Lower leg skin (tissue), 4 donors: ENCODE data around the gene TTC39C. TPM values are rescaled to one million over a fixed set of nuclear protein-coding genes. Genes with fewer than 3 reads are reported as not detected.

Source experiments
- DNase-seq, 2 donors: peaks; one replicate each; pipeline ENCODE4 v3.0.0-alpha.2; 2019; ENCODE audit warnings: low spot score in 2 of 2
- H3K4me3 ChIP-seq: fragments of 200-600 bp; sonication (generic); 2 replicates; pipeline ENCODE4 v1.5.1; 2017; ENCODE audit warnings: mild to moderate bottlenecking, low read depth; ENCODE audit not compliant: poor library complexity, severe bottlenecking
- POLR2A ChIP-seq, 2 donors: fragments of 450-650 bp; IDR thresholded peaks; one replicate each; pipeline ENCODE4 v1.6.1; 2016 to 2017; ENCODE audit warnings: antibody characterized with exemption in 2 of 2, mild to moderate bottlenecking in 1 of 2, moderate library complexity in 1 of 2
- WGBS, 2 donors: methylation state at CpG; one replicate each; pipeline ENCODE4 v1.1.5; 2018; 5-methylcytosine and 5-hydroxymethylcytosine counted together
- intact Hi-C: fragments of 100-400 bp; cut with DNase I; formaldehyde crosslinking; loops from one replicate; pipeline ENCODE4 v1.15.0; 2023; ENCODE audit warnings: low total_unique reads
- total RNA-seq, 4 donors: library from RNA; depleted of rRNA; stranded (reverse); fragments of >200 nt; gene quantifications; one replicate each; pipeline ENCODE4 v1.1.0, GENCODE V29; 2016
- TF ChIP-seq, protein P1 (sequence below), 3 donors: fragments of 450-650 bp; IDR thresholded peaks; one replicate each; pipeline ENCODE4 v1.5.1; 2016; ENCODE audit warnings: antibody characterized with exemption in 3 of 3, mild to moderate bottlenecking in 3 of 3, moderate library complexity in 2 of 3

TTC39C gene
- total RNA-seq, 4 donors from 2014 or later: 66.6 to 96.7 (median 82.1) TPM

DNA sequence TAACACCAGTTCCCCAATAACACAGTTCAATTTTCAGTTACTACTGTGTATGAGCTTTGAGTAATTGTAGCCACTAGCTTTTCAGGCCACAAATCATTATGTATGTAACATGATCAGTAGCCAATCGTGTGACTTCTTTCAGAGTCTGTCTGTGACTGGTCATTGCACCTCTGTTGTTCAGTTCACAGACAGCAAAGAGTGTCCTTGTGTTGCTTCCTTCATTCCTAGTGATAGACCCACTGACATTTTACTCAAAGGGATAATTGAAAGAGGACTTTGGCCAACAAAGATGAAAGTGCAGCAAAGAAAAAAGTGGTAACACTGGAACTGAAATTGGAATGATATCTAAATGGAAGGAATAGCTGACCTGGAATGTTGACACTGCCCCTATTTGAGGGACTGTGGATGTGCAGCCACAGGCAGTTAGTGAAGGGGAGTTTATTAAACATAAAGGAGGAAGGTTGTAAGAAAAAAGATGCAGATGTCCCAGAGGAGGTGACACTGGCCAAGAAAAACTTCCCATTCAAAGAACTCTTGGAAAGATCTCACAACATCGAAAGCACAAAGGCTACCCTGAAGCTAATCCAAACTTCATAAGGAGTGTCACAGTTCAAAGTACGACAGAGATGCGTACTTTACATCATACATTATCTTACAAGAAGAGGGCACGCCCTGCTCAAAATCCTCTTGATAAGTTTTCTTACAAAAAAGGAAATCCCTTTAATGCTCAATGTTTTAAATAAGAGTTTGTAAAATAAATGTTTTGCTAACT lies 19.3 kb downstream of the TTC39C start:
- 70 to 72% methylated on average over 5 of the region's 5 CpGs for WGBS, 2 donors
- intact Hi-C loops: no loop called here
- H3K4me3 ChIP-seq: no peak overlapping the region
- no peak for DNase-seq
- TF ChIP-seq POLR2A (IDR thresholded peaks at IDR 0.05): no peak
- TF ChIP-seq, protein P1, sequence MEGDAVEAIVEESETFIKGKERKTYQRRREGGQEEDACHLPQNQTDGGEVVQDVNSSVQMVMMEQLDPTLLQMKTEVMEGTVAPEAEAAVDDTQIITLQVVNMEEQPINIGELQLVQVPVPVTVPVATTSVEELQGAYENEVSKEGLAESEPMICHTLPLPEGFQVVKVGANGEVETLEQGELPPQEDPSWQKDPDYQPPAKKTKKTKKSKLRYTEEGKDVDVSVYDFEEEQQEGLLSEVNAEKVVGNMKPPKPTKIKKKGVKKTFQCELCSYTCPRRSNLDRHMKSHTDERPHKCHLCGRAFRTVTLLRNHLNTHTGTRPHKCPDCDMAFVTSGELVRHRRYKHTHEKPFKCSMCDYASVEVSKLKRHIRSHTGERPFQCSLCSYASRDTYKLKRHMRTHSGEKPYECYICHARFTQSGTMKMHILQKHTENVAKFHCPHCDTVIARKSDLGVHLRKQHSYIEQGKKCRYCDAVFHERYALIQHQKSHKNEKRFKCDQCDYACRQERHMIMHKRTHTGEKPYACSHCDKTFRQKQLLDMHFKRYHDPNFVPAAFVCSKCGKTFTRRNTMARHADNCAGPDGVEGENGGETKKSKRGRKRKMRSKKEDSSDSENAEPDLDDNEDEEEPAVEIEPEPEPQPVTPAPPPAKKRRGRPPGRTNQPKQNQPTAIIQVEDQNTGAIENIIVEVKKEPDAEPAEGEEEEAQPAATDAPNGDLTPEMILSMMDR (IDR thresholded peaks at IDR 0.05): no peak

DNA sequence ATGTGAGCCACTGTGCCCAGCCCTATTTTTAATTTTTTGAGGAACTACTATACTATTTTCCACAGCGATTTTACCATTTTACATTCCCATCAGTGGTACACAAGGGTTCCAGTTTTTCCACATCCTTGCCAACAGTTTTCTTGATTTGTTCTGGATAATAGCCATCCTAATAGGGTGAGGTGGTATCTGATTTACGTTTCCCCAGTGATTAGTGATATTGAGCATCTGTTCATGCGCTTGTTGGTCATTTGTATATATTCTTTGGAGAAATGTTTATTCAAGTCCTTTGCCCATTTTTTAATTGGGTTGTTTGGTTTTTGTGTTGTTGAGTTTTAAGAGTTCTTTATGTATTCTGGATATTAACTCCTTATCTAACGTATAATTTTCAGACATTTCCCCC lies 20.8 kb downstream of the TTC39C start:
- intact Hi-C loops: no loop called here
- TF ChIP-seq, protein P1 (IDR thresholded peaks at IDR 0.05): no peak
- TF ChIP-seq POLR2A (IDR thresholded peaks at IDR 0.05): no peak
- WGBS, 2 donors: 89 to 96% methylated on average over 4 of the region's 4 CpGs
- DNase-seq: no peak
- H3K4me3 ChIP-seq: no peak overlapping the region

DNA sequence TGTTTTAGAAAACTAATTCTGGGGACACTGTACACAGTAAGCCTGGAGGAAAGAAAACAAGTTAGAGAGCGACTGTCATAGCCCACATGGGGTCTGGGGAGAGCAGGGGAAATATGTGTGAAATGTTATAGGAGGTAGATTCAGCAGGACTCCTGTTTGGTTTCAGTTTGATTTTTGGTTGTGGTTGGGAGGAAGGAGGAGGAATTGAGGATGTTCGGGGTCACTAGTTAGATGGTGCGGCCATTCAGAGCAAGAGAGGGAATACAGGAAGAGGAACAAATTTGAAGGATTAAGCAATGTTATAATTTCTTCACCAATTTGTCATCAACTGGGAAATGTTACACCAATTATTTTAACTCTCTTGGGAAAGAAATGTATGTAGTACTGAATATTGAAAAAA lies 25.1 kb downstream of the TTC39C start:
- intact Hi-C loops: no loop called here
- H3K4me3 ChIP-seq: no peak overlapping the region
- 82 to 95% methylated on average over 3 of the region's 3 CpGs for WGBS, 2 donors
- no peak for TF ChIP-seq POLR2A (IDR thresholded peaks at IDR 0.05)
- TF ChIP-seq, protein P1 (IDR thresholded peaks at IDR 0.05): no peak
- no peak for DNase-seq

DNA sequence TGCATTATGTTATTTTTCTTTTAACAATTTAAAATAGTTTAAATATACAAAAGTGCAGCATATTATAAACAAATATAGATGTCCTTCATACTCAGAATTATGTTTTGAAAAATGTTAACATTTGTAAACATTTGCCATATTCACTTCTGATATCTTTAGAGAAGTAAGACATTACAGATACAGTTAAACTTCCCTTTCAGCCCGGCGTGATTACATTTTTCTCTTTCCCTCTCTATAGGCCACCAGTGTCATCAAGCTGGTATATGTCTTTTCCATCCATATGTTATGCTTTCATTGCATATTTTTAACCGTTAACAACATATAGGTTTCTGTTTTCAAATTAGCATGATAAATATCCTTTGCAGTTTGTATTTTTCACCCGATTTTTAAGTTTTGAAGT lies 27.1 kb downstream of the TTC39C start:
- intact Hi-C loops: no loop called here
- no peak for DNase-seq
- TF ChIP-seq, protein P1 (IDR thresholded peaks at IDR 0.05): no peak
- TF ChIP-seq POLR2A (IDR thresholded peaks at IDR 0.05): no peak
- H3K4me3 ChIP-seq: no peak overlapping the region
- WGBS, 2 donors: 92 to 95% methylated on average over 4 of the region's 4 CpGs

DNA sequence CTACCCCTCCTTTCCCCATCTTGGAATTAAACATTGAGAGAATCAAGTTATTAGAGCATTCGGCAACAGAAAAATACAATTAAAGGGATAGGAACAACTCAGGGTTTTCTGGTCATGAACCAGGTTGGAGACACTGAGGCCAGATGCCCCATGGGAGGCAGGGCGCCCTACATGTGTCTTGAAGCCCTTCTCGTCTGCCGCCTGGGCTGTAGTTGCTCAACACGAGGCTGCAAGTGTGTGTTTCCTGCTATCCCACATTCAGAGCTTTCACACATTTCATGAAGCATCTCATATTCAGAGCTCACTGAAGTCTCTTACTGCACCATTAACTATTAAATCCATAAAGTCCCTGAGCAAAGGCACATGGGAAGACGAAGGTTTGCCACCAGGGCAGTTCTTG lies 28.8 kb downstream of the TTC39C start:
- TF ChIP-seq, protein P1 (IDR thresholded peaks at IDR 0.05): no peak
- TF ChIP-seq POLR2A (IDR thresholded peaks at IDR 0.05): no peak
- WGBS, 2 donors: 81 to 87% methylated on average over 6 of the region's 6 CpGs
- no peak for DNase-seq
- intact Hi-C loops: no loop called here
- H3K4me3 ChIP-seq: no peak overlapping the region

DNA sequence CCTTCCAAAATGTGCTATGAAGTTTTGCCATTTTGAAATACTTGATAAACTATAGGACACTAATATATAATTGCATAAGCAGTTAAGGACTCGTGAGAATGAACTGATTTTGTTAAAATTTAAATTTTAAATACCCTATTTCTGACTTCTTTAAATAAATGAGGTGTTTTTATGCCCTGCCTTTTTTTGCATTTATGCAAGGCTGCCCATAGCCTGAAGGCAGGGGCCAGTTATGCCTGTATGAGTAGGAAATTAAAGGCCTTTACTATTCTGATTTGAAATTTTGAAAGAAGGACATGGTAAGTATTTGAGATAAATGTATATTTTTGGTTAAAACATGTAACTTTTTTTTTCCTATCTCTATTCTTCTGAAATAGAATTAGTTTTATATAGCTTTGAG lies 33.7 kb downstream of the TTC39C start:
- no peak for TF ChIP-seq POLR2A (IDR thresholded peaks at IDR 0.05)
- TF ChIP-seq, protein P1 (IDR thresholded peaks at IDR 0.05): no peak
- no peak for DNase-seq
- intact Hi-C loops: no loop called here
- no peak overlapping the region for H3K4me3 ChIP-seq
- 96 to 100% methylated on average over 1 of the region's 1 CpG for WGBS, 2 donors
